ENCODE results near the gene LCP2. TPM values are rescaled to one million over a fixed set of nuclear protein-coding genes. Genes with fewer than 3 reads are reported as not detected.
A peak's percentile ranks its signal among the peaks of the same experiment; 100 is the strongest.

LCP2 gene
- polyA plus RNA-seq, 3 donors: 2.7 to 3.1 (median 3.0) TPM

DNA sequence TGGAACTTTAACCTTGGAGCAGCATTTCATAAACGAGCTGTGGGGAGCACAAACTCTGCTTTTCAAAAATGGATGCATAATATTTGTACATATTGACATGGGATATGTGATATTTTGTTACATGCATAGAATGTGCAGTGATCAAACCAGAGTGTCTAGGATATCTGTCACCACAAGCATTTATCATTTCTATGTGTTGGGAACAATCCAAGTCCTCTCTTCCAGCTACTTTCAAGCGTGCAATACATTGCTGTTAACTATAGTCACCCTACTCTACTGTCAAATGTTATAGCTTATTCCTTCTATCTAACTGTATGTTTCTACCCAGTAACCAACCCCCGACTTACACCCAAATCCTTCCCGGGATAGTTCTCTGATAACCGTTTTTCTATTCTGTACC, 79.7 kb downstream of the LCP2 start:
- no peak for DNase-seq

DNA sequence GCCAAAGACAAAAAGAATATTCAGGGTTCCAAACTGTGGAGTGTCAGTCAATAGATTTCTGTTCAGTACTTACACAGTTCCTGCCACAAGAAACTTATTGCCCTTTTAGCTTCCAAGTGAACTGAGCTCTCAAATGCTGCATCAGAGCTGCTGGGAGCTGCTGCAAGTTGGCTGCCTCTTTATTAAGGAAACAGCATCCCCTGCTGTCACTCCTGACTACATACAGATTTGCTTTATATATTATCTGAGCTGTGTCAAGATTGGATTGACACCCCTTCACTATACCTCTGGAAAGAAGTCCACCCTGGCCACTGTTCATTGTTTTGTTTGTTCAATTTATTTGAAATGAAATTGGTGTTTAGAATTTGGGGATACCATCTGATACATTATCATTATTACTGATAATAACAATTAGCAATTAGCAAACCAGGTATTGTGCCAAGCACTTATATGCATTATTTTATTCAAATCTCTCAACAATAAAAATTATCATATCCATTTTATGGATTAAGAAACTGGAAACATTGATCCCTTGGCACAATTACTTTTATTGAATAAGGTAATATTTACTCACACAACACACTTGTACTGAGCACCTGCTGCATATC, 81.2 kb downstream of the LCP2 start:
- DNase-seq: peak; percentile 62

DNA sequence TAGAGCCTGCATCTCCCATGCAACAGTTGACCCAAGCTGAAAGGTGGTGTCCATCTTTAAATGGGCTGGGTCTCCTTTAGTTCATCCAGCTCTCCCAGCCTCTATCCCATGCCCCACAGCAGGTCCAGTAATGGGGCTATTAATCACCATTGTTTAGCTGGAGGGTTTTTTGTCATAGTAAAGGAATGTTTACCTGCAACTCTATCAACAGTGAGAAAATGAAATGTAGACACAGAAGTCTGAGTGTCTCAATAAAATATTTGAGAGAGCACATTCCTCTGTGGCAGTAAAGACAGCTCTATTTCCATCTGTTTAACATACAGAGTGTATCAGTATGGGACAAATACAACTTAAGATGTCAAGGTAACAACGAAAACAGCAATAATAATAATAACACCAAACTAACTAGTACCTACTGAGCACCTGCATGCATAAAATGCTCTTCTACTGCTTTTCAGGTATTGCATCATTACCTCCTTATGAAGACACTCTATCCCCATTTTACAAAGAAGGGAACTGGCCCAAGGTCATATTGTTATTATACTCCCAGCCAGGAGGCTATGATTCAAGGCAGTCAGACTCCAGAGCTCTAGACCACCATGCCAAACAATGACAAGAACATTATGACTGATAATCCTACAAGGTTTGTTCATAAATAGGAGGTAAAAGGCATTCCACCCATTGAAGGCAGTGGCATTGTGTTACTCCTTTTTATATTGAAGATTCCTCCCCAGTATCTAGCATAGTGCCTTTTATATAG, 85.8 kb downstream of the LCP2 start:
- no peak for DNase-seq

DNA sequence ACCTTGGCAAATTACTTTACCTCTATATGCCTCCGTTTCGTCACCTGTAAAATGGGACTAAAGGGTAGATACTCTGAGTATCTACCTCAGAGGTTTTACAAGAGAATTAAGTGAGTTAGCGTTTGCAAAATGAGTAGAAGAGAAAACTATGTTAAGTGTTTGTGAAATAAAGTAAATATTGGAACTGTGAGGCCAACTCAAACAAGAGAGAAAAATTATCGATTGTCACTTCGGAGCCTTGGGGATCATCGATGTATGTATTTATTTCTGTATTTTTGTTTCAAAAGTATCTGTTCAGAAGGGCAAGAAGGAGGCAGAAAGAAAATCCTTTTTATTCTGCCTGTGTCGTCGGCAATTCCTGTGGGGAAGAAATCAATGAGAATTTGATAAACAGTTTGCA, 90.6 kb downstream of the LCP2 start:
- no peak for DNase-seq

GRCh38 chr5:170206216-170206615, 91.4 kb downstream of the LCP2 start:
- DNase-seq: no peak

DNA sequence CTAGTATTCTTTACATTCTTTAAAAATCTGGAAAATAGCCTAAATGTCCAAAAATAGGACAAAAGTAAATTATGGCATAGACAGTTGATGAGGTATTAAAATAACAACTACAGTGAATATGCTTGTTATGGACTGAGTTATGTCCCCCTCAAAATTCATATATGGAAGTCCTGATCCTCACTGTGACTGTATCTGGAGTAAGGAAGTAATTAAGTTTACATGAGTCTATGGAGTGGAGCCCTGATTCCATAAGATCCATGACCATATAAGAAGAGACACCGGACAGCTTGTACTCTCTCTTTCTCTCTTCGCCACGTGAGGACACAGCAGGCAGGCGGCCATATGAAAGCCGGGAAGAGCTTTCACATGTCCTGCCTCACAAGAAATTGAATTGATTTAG, 93.4 kb downstream of the LCP2 start:
- DNase-seq: no peak

DNA sequence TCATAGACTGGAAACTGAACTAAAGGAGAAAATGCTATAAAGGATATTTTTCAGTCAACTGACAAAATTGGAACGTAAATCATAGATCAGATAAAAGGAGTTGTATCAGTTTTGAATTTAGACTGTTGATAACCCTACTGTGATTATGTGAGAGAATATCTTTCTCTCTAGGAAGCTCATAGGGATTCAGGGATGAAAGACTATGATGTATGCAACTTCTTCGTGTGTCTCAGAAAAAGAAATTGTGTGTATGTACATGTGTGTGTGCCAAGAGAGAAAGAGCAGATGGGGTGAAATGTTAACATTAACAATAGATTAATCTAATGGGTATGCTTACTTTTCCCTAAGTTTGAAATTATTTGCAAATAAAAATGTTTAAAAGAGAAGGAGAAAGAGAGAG, 95.5 kb downstream of the LCP2 start:
- DNase-seq: no peak

GRCh38 chr5:170201311-170201710, 96.3 kb downstream of the LCP2 start:
- DNase-seq: no peak

- no peak for DNase-seq
These were observed 96.7 kb downstream of the LCP2 start for GRCh38 chr5:170200876-170201275.

Other genes with a start within 250 kb of the LCP2 start
- 1 to 10 TPM; 5.2 to 8.2 (median 5.8) TPM for gene FOXI1, start 191.9 kb downstream of the LCP2 start, polyA plus RNA-seq (ENCODE audit: insufficient read length in 3 of 3)
- under 1 TPM; 0.11 to 0.24 (median 0.22) TPM for gene C5orf58, start 64.8 kb downstream of the LCP2 start, polyA plus RNA-seq (ENCODE audit: insufficient read length in 3 of 3)
- gene KCNMB1, start 91.6 kb upstream of the LCP2 start, polyA plus RNA-seq (ENCODE audit: insufficient read length in 3 of 3): 1 to 10 TPM; 1.3 to 2.1 (median 2.1) TPM
- 10 to 100 TPM in 2 of 3 donors, 1 to 10 TPM in 1; 9.9 to 12.1 (median 10.2) TPM for gene KCNIP1, start 206.2 kb upstream of the LCP2 start, polyA plus RNA-seq (ENCODE audit: insufficient read length in 3 of 3)